ENCODE results near the gene PALB2.
"Not testable (repeated sequence)": the region's sequence is repeated elsewhere in the genome, so short reads cannot be mapped to it uniquely, and the experiment has no call there.

Gene PALB2

DNA sequence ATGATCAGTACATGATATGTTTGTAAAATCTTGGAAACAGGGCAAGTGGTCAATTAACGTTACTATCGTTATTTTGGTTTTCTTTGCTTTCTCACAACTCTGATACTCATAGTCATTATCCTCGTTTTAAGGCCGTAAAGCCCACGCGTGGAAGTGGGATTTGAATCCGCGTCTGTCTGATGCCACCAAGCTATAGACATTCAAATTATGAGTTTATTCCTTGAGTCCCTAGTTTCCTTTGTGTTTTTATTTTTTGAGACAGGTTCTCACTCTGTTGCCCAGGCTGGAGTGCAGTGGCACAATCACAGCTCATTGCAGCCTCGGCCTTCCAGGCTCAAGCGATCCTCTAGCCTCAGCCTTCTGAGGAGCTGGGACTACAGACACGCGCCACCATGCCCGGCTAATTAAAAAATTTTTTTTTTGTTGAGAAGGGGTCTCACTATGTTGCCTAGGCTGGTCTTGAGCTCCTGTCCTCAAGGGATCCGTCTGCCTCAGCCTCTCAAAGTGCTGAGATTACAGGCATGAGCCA lies 1.2 kb upstream of the PALB2 start:
- DNase-seq, result no peak

DNA sequence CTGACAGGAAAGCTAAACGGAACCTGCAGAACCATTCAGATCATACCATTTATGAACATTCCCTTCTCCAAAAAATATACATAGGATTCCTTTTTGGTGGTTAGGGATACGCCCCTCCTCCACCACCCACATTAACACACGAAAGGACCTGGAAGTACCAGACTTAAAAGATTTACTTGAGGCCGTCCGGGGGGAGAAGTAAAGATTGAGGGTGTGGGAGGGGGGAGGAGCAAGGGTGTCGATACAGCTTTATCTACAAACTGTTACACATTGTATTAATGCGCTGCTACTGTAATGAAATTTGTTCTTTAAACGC lies 537 bp downstream of the PALB2 start:
- DNase-seq, result no peak

- DNase-seq, result no peak
These were observed 5.2 kb downstream of the PALB2 start for GRCh38 chr16:23635958-23636357.

DNA sequence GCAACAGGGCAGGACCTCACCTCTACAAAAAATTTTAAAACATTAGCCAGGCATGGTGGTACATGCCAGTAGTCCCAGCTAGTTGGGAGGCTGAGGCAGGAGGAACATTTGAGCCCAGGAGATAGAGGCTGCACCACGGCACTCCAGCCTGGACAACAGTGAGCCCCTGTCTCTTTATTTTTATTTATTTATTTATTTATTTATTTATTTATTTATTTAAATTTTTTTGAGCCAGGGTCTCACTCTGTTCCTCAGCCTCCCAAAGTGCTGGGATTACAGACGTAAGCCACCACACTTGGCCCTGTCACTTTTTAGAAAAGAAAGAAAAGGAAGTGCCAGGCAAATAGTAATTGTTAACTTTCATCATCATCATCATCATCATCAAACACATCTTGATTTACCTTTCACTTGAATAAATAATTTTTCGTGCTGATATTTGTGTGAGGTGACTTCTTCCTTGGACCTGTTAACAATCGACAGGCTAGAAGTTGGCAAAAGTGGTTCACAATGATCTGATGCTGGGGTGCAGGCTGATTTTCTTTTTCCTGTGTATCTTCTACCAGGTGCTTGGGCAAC lies 6.6 kb downstream of the PALB2 start:
- no peak for DNase-seq

GRCh38 chr16:23631874-23632273 lies 9.2 kb downstream of the PALB2 start:
- DNase-seq, result not testable (repeated sequence)

DNA sequence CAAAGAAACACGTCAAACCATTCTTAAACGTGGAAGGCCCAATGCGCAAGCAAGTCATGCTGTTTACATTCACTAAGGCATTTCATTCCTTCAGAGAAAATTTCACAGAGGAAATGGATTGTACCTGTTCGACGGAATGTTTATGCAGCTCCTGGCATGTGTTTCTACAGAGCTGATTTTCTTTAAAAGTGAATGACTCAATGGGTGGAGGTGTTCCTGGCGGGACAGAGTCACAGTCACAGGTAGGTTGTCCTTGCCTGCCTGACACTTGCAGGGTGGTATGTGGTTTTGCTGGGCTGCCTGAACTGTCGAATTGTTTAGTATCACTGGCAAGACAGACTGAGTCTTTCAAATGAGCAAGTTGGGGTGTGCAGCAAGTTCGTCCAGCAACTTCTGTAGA lies 11.6 kb downstream of the PALB2 start:
- DNase-seq, result no peak

DNA sequence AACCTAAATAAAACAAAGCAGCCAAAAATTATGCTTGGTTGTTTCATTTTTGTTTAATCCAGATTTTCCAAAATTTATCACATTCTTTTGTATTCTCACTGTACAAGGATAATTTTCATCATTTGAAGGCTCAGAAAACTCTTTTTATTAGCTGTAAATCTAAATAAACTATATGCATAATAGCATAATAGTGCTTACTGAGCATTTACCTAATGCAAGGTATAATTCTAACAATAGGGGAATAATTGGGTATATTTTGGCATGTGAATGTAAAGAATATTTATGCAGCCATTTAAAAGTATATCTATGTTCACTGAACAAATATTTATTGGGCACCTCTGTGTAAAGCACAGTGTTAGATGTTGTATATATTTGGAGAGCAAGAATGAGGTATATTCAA lies 17.0 kb downstream of the PALB2 start:
- no peak for DNase-seq

GRCh38 chr16:23615805-23616204 lies 25.3 kb downstream of the PALB2 start:
- no peak for DNase-seq

GRCh38 chr16:23611936-23612335 lies 29.2 kb downstream of the PALB2 start:
- DNase-seq, result no peak

- not testable (repeated sequence) for DNase-seq
These were observed 30.2 kb downstream of the PALB2 start for GRCh38 chr16:23610905-23611304.

DNA sequence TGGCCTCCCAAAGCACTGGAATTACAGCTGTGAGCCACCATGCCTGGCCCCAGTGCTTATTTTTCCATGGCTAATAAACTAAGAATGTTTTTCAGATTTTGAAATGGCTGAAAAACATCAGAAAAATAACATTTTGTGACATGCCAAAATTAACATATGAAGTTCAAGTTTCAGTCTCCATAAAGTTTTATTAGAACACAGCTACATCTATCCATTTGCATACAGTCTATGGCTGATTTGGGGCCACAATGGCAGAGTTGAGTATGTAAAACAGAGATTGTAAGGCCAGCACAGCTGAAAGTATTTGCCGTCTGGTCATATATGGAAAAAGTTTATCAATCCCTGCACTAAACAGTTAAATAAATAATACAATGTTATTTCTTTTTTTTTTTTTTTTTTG lies 31.2 kb downstream of the PALB2 start:
- DNase-seq, result no peak

DNA sequence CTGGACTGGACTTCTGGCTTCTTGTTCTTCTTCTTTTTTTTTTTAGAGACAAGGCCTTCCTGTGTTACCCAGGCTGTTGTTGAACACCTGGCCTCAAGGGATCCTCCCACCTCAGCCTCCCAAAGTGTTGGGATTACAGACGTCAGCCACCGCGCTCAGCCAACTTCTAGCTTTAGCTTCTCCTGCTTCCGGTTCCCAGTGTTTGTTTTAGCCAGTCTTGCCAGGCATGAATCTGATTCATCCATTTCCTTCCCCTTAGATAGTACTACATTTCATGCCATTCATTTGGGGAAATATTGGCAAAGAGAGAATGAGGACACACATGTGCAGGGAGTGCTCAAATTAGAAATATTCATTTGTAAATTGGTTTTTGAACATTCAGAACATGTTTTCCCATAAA lies 32.9 kb downstream of the PALB2 start:
- no peak for DNase-seq

GRCh38 chr16:23607726-23608125 lies 33.4 kb downstream of the PALB2 start:
- DNase-seq, result no peak

- peak; percentile 21 for DNase-seq
These were observed 43.9 kb downstream of the PALB2 start for GRCh38 chr16:23597003-23597756.

- peak; percentile 87 for DNase-seq
These were observed 45.0 kb downstream of the PALB2 start, which contains the start of gene NDUFAB1 for GRCh38 chr16:23595951-23596720. Gene NDUFAB1 (minus strand): TSS chr16:23596316. CDS start chr16:23596290, 26 bp downstream.

GRCh38 chr16:23595246-23595950 lies 45.7 kb downstream of the PALB2 start:
- DNase-seq, result no peak

DNA sequence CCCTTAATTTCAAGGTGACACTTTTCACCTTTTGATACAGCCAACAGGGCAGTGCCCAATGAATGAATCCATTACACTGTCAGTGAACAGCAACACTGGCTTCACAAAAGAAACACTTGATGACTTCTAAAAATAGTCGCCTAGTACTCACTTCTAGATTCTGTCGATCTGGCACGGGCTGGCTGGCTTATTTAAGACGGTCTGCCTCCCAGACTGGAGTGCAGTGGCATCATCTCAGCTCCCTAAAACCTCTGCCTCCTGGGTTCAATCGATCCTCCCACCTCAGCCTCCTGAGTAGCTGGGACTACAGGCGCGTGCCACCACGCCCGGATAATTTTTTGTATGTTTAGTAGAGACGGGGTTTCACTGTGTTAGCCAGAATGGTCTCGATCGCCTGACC lies 46.9 kb downstream of the PALB2 start:
- no peak for DNase-seq

DNA sequence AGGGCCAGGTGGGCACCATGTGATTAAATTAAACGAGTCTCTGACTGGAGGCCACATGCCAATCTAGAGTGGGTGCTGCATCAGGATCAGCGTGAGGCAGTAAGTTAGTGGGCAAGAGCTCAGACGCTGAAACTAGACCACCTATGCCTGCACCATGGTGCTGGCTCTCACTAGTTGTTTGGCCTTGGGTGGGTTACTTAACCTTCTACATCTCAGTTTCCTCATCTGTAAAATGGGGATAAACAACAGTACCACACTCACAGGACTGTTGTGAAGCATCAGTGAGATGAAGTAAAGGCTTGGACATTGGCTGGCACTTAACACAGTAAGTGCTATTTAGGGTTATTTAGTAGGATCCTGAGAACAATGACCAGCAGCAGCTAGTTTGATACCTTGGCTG lies 50.9 kb downstream of the PALB2 start:
- DNase-seq, result no peak

- DNase-seq, result no peak
These were observed 53.4 kb downstream of the PALB2 start for GRCh38 chr16:23587726-23588125.

DNA sequence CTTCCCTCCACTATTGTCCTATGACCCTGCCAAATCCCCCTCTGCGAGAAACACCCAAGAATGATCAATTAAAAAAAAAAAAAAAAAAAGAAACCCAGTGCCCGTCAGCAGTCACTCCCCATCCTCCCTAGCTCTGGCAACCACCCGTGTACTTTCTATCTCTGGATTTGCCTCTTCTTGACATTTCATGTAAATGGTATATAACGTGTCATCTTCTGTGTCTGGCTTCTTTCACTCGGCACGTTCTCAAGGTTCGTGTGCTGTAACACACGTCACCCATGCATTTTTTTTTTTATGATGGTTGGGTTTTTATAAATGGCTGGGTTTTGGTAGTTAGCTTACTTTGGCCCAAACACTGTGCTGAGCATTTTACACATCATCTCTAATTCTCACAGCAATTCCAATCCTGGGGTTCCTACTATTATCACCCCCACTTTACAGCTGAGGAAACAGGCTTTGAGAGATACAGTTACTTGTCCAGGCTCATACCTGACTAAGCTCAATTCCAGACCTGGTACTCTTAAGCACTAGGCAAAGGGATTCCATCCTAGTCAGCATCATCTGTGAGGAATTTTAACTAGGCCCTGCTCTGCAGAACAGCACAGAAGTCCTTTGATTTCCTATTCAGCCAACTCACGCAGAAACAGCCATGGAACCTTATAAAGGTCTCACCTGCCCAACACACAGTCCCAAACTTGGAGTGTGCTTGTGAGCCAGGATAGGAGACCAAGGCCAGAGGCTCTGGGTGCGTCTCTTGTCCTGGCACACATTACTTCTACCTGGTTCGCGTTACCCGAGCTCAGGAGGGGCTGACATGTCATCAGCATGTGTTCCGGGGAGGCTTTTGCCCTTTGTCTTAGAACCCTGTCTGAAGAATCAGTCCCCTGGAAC lies 56.7 kb downstream of the PALB2 start:
- DNase-seq, result no peak

DNA sequence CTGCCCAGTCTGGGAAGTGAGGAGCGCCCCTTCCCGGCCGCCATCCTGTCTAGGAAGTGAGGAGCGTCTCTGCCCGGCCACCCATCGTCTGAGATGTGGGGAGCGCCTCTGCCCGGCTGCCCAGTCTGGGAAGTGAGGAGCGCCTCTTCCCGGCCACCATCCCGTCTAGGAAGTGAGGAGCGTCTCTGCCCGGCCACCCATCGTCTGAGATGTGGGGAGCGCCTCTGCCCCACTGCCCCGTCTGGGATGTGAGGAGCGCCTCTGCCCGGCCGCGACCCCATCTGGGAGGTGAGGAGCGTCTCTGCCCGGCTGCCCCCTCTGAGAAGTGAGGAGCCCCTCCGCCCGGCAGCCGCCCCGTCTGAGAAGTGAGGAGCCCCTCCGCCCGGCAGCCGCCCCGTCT lies 57.8 kb downstream of the PALB2 start:
- not testable (repeated sequence) for DNase-seq

DNA sequence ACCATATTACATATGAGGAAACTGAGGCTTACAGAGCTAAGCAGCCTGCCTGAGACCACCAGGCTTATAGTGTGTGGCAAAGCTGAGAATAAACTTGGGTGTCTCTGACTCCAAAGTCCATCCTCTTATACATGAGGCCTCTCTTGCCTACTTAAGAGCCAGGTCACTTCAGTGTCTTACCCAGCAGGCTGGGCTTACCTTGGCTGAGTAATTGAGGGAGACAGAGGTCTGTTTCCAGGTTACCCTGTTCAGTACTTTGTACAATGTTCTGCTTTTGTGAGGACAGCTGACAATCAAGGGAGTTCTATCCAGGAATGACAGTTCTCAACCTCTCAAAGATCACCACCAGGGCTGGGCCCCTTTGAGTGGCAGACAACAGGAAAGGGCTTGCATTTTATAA lies 59.3 kb downstream of the PALB2 start:
- DNase-seq, result no peak
